Left forelimb (tissue), 1 donor: Measurements from ENCODE around the gene TEX26.
"Not testable (repeated sequence)": the region's sequence is repeated elsewhere in the genome, so short reads cannot be mapped to it uniquely, and the experiment has no call there.

ENCODE experiments used
- DNase-seq: peaks from one replicate; pipeline ENCODE4 v3.0.0-alpha.2; 2018; ENCODE audit warnings: low spot score

TEX26 gene

DNA sequence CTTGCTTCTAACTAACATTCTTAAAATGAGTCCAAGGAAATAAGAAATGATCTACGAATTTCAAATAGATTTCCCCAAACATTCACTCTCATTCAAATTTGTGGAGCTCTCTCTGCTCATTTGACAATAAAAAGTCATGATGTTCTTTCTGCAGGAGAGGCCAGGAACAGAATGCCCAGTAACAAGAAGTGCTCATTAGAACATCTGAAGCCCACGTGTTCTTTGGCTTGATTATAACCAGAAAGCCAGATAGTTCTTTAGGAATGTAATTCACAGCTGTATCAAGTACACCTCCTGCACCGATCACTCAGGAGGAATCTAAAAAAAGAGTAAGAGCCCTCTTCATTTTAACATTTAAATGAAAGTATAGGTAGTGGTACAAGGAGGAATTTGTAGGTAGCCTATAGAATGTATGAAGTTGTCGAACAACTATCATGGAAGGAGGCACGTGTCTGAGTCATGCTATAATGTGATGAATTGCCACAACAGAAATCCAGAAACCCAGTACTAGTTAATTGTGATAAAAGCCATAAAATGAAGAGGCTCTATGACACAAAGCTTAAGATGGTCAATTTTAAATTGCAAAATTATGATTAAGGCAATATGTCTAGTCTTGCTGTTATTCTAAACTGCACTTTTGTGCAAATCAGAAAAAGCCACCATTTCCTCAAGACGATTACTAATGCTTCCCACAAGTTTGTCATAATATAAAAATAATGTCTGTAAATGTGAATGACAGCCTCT, 13.6 kb upstream of the TEX26 start:
- no peak for DNase-seq

DNA sequence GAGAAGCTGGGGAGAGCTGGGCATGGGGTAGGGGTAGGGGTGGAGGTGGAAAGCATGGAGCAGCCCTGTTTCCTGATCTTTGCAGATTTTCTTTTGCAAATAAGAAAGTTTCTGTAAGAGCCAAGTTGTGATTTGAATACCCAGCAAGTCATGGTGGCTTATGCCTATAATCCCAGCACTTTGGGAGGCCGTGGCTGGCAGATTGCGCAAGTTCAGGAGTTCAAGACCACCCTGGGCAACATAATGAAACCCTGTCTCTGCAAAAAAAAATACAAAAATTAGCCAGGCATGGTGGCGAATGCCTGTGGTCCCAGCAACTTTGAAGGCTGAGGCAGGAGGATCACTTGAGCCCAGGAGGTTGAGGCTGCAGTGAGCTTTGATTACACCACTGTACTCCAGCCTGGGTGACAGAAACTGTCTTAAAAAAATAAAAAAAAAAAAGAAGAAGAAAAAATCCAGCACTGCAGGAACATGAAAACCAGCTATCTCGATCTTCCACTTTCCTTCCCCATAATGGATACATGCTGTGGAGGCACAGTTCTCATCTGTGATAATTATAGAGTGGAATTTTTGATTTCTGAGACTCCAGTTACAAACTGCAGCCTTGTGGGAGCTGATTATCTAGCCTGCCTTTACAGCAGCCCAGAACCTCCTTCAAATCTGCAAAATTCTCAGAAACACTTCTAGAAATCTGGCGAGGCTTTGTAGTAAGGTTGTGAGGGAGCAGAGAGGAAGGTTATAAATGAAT, 12.1 kb upstream of the TEX26 start:
- DNase-seq: no peak

DNA sequence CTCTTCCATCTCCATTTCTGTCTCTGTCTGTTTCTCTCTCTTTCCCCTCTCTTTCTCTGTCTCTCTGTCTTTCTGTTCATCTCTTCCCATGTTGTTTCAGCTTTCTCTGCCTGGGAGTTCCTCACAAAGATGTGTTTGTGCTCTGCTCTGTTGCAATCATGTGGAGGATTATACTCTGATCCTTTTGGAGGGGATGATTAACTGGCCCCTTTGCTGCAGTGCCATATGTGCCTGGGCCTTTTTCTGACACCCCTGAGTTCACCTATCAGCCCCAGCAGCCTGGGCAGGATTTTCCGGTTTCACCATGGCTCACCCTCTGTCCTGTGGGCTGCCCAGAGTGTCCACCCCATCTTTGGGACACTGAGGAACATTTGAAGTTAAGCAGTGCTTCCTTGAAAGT, 9.0 kb upstream of the TEX26 start:
- DNase-seq: no peak

DNA sequence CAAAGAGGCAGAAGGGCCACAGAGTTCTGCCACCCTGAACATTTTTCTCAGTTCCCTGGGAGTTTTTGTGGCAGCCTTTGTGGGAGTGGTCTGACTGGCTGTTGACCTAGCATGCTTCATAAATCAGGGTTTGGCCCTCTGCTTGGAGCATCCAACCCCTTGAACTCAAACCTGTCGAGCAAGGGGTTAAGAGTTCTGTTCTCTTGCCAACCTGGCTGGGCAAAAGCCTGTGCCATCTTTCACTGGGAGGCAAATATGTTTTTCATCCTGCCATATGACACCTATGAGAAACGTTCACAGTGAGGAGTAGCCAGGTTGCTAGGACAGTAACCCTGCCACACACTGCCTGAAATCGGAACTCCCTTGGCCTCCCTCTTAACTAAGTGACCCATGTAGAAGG, 7.7 kb upstream of the TEX26 start:
- DNase-seq: no peak

DNA sequence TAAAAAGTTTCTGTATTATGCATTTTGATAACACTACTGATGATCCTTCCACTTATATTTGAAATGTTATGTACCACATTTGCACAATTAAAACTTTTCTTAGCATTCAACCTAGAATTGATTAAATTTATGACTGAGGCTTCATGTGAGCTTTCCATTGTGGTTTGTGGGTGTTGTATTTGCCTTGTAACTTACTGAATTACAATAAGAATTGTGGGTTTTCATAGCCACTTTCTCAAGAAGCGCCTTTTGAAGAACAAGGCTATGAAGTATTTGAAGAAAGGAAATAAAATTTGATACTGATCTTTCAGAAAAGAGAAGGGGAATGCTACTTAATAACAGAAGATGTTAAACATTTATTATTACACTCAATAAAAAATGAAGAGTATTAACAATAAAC, 7.0 kb upstream of the TEX26 start:
- no peak for DNase-seq

DNA sequence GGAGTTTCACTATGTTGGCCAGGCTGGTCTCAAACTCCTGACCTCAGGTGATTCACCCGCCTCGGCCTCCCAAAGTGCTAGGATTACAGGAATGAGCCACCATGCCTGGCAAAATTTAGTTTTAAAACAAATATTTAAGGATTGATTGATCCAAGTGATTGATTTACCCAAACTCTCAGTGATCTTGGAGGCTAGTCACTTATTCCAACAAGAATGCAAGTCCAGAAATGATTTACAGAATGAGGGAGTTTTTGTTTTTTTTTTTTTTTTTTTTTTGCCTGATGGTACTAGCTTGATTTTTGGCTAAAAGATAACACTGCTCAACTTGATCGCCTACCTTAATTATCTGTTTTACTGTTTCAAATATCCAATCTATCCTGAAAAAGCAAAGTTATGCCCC, 5.7 kb upstream of the TEX26 start:
- no peak for DNase-seq

DNA sequence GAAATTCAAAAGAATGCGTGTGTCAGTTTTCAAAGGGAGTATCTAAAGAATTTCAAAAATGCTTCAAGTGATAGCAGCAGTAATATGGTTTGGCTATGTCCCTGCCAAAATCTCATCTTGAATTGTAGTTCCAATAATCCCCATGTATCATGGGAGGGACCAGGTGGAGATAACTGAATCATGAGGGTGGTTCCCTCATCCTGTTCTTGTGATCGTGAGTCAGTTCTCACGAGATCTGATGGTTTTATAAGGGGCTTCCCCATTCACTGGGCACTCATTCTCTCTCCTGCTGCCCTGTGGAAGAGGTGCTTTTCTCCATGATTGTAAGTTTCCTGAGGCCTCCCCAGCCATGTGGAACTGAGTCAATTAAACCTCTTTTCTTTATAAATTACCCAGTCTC, 5.3 kb upstream of the TEX26 start:
- not testable (repeated sequence) for DNase-seq

DNA sequence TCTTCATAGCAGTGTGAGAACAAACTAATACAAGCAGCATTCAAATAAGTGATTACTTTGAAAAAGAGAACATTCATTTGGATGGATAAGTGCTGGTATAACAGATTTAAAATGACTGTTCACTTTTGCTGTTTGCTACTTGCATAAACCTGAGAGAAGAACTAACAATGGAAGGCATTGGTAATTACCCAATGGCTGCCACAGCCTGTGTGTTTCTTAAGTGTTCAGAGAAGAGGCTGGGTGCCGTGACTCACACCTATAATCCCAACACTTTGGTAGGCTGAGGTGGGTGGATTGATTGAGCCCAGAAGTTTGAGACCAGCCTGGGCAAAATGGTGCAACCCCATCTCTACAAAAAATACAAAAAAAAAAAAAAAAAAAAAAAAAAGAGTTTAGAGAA, 4.9 kb upstream of the TEX26 start:
- DNase-seq: no peak

DNA sequence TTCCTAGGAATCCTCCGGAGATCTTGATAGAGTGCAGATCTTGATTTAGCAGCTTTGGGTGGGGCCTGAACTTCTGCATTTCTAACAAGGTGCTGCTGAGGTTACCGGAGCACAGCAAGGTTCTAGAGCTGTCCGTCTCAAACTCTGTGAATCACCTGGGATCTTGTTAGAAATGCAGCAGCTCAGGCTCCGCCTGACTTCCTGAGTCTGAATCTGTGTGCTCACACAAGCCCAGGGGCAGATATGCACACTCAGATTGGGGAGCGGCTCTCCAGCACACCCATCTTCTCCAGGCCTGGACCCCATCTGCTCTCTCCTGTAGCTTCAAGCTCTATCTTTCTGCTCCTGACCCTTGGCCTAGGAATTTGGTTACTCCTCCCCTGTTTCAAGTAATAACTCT, 3.5 kb upstream of the TEX26 start:
- DNase-seq: no peak

DNA sequence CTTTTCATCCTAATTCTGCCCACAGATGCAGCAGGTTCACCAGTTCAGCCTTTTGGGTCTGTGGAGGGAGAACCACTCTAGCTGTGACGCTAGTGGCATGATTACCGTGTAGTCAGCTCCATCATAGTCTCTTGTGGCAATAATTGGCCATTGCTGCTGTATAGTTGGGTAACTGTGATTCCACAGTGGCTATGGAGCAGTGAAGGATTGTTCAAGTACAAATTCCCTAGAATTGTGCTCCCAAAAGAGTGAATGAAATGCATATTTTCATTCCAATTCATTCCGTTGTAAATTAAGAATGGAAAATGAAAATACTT, 856 bp downstream of the TEX26 start:
- no peak for DNase-seq

DNA sequence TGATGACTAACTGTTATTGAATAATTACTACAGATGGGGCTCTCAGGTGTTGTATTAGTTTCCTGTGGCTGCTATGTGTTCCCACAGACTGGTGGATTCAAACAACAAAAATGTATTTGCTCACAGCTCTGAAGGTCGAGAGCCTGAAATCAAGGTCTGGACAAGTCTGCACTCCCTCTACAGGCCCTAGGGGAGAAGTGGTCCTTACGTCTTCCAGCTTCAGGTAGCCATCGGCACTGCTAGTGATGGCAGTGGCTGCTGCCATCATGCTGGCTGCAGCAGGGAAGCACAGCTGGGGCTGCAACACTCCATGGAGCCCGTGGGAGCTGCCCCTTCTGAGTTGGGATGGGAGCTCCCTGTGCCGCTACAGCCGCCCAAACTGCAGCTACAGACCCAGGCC, 1.9 kb downstream of the TEX26 start:
- no peak for DNase-seq

DNA sequence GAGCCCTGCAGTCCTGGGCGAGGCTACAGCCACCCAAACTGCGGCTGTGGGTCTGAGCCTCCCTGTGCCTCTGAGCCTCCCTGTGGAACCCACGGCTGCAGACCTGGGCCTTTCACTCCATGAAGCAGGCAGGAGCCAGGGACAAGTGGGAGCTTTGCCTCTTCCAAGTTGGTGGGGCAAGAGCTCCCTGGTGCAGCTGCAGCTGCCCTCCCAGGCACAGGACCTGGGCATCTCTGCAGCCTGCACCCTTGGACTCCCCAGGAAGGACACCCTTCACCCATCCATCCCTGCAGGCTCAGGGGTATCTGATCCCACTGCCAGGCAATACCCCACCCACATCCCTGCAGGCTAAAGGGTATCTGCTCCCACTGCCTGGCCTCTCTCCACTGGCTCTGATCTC, 2.3 kb downstream of the TEX26 start:
- no peak for DNase-seq

DNA sequence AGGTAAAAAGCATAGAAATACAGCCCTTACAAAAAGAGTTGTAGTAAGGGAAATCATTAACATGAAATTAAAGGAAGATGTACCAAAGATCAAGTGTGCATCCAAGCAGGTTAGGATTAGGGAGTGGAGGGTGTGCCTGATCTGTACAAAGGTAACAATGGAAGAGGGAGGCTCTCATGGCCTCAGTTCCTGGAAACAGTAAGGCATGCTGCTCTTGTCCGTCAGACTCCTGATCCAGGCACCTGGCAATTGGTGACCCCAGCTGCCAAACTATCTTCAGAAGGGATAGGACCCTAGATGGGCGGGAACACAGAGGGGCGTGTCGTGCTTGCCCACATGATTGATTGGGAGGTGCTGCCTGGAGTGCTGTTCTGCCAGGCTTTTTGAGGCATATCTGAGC, 4.5 kb downstream of the TEX26 start:
- DNase-seq: no peak

DNA sequence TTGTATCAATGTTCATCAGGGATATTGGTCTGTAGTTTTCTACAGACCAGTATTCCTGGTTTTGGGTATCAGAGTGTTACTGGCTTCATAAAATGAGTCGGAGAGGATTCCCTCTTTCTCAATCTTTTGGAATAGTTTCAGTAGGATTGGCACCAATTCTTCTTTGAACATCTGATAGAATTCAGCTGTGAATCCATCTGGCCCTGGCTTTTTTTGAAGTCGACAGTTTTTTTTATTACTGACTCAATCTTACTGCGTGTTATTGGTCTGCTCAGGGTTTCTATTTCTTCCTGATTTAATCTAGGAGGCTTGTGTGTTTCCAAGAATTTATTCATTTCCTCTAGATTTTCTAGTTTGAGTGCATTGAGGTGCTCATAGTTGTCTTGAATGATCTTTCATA, 11.4 kb downstream of the TEX26 start:
- DNase-seq: no peak

DNA sequence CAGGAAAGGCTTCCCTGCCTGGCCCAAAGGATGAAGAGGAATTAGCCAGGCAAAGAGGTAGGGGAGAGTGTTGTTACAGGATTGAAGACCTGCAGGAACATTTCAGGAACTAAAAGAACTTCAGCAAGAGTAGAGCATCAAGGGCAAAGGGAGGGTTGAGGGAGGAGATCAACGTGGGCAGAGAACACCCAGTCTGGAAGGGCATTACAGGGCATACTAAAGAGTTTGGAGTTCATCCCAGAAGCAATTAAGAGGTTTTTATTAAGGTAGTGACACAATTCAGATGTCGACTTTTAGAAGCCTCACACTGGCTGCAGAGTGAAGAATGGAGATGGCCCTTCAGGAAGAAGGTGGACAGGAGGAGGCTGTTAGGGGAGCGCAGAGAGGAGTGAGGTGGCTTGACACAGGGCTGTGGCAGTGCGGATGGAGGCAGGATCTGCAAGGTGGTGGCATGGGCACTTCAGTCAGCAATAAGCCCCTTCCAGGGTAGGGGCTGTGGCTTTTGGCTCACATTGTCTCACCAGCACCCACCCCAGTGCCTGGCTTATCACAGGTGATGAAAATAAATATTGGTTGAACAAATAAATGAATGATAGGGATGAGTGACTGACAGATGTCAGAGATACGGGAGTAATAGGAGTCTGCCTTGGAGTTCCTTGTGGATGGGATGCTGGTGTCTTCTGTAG, 24.9 kb downstream of the TEX26 start:
- no peak for DNase-seq

DNA sequence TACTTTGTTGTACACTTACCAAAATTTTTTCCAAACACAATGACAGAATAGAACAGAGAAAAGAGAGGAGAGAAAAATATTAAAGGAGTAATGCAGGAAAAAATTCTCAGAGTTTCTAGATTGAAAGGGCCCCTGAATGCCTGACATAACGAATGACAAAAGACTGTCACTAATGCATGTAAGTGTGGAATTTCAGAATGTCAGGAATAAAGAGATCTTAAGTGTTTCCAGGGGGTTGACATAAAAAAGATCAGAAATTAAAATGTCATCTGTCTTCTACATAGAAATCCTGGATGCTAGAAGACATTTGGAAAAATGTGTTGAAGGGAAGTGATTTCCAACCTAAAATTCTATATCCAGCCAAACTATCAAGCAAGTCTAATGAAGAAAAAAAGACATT, 27.2 kb downstream of the TEX26 start:
- DNase-seq: no peak

DNA sequence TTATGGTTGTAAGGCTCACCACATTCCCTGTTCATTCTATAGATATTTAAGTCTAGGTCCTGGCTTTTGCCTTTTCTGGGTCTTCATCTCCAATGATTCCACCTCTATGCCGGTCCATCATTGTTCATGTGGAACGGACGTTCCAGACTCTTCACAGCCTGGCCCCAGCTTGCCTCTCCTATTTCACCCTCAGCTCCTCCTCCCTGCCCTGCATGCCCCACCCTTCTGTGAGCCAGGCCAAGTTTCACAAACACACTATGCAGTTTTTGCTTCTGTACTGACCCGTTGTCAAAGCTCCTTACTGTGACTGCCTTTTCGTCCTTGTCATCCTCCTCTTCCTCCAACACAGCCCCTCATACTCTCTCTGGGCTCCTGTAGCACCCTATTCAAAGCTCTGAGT, 31.3 kb downstream of the TEX26 start:
- no peak for DNase-seq

DNA sequence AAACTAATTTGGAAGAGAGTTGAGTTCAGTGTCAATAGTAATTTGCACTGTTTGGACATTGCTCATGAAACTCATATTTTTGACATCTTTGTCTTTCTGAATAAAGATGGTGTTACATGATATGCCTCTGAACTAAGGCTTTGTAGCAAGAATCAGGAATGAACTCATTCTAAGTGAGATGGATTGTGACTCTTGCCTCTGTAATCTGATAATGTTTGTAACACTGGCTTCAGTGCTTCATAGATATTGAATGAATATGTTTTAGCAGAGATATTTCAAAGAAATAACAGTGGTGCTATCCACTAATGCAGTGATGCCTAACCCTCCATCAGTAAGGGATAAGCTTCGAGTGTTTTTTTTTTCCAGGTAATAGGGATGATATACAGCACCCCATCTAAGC, 32.9 kb downstream of the TEX26 start:
- no peak for DNase-seq

DNA sequence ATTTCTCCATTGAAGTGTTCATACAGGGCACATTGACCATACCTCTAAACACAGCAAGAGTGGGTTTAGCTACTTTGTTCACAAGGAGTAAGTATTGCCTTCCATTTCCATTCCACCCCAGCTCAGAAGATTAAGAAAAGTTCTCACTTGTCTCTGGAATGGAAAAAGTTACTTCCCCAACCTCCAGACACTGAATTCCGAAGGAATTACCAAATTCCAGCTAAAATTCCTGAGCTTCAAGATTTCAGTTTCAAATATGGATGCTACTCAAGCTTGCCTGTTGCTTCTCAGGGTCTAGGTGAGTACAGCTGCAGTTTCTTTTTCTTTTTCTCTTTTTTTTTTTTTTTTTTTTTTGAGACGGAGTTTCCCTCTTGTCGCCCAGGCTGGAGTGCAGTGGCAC, 33.6 kb downstream of the TEX26 start:
- no peak for DNase-seq

DNA sequence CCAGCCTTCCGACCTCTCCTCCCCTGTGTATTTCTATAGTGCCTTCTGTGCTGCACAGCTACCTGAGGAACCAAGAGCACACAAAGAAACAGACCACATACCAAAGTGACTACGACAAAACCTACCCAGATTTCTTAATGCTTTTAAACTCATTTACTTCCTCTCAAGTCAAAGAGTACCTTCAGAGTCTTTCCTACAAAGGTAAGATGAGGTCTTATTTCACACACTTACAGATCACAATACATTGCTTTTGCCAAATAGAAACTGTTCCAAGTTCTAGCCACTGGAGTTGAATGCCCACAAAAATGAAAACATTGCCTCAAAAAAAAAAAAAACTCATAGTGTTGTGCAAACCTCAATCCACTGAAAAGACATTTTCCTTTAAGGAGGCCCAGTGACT, 36.4 kb downstream of the TEX26 start:
- no peak for DNase-seq

DNA sequence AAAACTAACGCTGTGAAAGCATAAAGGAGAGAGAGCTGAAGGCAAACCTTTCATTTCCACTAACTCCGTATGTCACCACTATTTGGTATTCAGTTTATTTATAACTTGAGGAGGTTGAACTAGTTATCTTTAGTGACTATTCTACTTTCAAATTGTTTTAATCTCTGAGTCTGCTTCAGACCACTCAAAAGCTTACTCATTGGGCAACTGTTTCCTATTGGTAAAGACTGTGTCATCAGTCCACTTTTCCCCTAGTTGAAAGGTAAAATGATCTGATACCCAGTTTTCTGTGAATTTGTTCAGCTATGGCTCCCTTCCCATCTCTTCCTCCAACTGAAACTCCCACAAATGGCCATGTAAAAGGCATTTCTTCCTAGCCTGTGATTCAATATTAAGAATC, 39.1 kb downstream of the TEX26 start:
- no peak for DNase-seq

DNA sequence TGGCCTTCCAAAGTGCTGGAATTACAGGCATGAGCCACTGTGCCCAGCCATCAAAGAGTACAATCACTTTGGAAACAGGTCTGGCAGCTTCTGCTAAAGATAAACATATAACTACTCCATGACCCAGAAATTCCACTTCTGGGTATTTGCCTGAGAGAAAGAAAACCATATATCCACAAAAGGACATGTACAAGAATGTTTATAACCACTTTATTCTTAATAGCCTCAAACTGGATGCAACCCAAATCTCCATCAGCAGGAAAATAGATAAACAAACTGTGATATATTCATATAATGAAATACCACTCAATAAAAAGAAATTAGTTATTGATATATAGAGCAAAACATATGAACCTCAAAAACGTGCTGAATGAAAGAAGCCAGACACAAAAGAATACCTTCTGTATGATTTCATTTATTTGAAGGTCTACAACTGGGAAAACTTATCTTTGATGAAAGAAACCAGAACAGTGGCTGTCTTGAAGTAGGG, 40.5 kb downstream of the TEX26 start:
- no peak for DNase-seq

DNA sequence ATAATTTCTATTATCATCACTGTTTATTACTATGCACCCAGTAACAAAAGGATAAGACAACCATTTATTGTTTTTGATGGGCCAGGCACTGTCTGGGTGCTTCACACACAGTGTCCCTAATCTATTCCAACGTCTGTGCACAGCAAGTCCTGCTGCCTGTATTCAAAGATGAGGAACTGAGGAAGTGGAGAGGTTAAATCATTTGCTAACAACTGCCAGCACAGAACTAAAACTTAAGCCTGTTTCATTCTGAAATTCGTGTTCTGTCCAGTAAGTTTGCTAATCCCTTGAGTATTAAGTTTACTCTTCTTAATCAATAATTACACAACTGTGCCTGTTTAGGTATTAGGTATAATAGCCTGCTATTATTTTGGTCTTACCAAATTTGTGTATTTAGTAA, 41.9 kb downstream of the TEX26 start:
- no peak for DNase-seq
